Right lobe of liver (tissue), 6 donors: ENCODE measurements around the gene NAPA. TPM values are rescaled to one million over a fixed set of nuclear protein-coding genes. Genes with fewer than 3 reads are reported as not detected.
A peak's percentile ranks its signal among the peaks of the same experiment; 100 is the strongest.

Experiments
- ATAC-seq, 4 donors: fragments of 200-7000 bp; cut with Tn5 transposase; one replicate each; pipeline ENCODE4 v1.9.1; 2020; ENCODE audit warnings: mild to moderate bottlenecking in 4 of 4, moderate library complexity in 4 of 4
- DNase-seq, 3 donors: peaks; one replicate each; pipeline ENCODE4 v3.0.0-alpha.2; 2020
- H3K27ac ChIP-seq, 3 donors: fragments of 200-600 bp; one replicate each; pipeline ENCODE4 v1.8.0; 2022
- H3K27me3 ChIP-seq, 2 donors: fragments of 200-600 bp; one replicate each; pipeline ENCODE4 v1.8.0; 2022
- H3K36me3 ChIP-seq, 4 donors: fragments of 200-600 bp; sonication (generic) in 1 of 4; one replicate each; pipeline versions ENCODE4 v1.5.1 to v1.8.0; 2017 to 2022; ENCODE audit warnings: control low read depth in 1 of 4
- H3K4me1 ChIP-seq, 4 donors: fragments of 200-600 bp; sonication (generic) in 1 of 4; one replicate each; pipeline versions ENCODE4 v1.5.1 to v1.8.0; 2017 to 2022; ENCODE audit warnings: control low read depth in 1 of 4
- H3K4me3 ChIP-seq, 3 donors: fragments of 200-600 bp; one replicate each; pipeline ENCODE4 v1.8.0; 2022
- H3K9me3 ChIP-seq, 4 donors: fragments of 200-600 bp; sonication (generic) in 1 of 4; one replicate each; pipeline versions ENCODE4 v1.5.1 to v1.8.0; 2017 to 2022; ENCODE audit warnings: control low read depth in 1 of 4
- CTCF ChIP-seq, 4 donors: fragments of 200-600 bp in 3 of 4; fragments of 450-650 bp in 1 of 4; IDR thresholded peaks; one replicate each; pipeline versions ENCODE4 v1.5.1 to v1.8.0; 2016 to 2022; ENCODE audit warnings: antibody characterized with exemption in 4 of 4, mild to moderate bottlenecking in 2 of 4
- POLR2A ChIP-seq: fragments of 450-650 bp; IDR thresholded peaks from one replicate; pipeline ENCODE4 v1.6.1; 2017; ENCODE audit warnings: antibody characterized with exemption, mild to moderate bottlenecking
- WGBS: methylation state at CpG from one replicate; pipeline ENCODE4 v1.1.6; 2018; ENCODE audit warnings: low coverage, low lambda C conversion rate; ENCODE audit not compliant: insufficient coverage; ENCODE audit errors: missing lambda C conversion rate; 5-methylcytosine and 5-hydroxymethylcytosine counted together
- intact Hi-C, 2 donors: fragments of 100-400 bp; cut with DNase I; formaldehyde crosslinking; loops; one replicate each; pipeline versions ENCODE4 v1.11.2 to v1.14.1; 2022
- total RNA-seq, 6 experiments: library from RNA; depleted of rRNA in 2 of 6; stranded (reverse); fragments of >200 nt in 2 of 6; fragmentation: NEBNext Ultra II Directional in 3 of 6; extraction: Animal tissue kit (Norgen Biotek cat#: 25700) in 3 of 6; gene quantifications; one replicate each; pipeline versions ENCODE4 v1.1.0 to v1.2.4, GENCODE V29; 2016 to 2023
- donor health status: DM: no; HTN: yes; CAD: no.
- donor health status: DM: no; HTN: no; CAD: no.
- donor health status: DM: no; HTN: no; CAD: no.
- donor health status: DM: no; HTN: yes; CAD: no.
- donor health status: DM: no; HTN: yes; CAD: no.

NAPA gene
- total RNA-seq, 6 experiments from 2014 or later = 83.0 to 179 (median 96.0) TPM

DNA sequence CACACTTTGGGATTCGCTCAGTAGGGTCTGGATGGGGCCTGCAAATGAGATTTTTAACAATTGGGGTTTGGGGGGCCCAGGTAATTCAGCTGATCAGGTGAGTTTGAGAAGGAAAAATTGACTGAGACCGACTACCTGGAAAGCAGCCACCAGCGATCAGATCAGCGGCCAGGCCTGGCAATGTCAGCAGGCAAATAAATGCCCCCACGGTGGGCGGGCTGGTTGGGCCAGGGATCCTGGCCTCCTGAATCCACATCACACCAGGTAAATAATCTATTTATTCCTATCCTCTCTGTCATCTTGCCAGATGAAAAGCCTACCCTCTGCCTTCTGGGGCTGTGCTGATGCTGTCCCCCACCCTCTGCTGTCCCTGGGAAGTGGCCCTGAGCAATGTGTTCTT, 9.4 kb downstream of the NAPA start:
- ATAC-seq = no peak
- DNase-seq = peak in 1 of 3 donors; percentile 30
- WGBS = 100% methylated on average over 1 of the region's 6 CpGs
- Histone ChIP-seq H3K27ac (no peak overlapping the region), H3K36me3 (peaks cover 1 to 42% (median 15%) of the 10 kb centered on the region in 4 donors), H3K27me3 (no peaks in the 10 kb centered on the region), H3K4me1 (peaks cover 0 to 39% (median 19%) of the 10 kb centered on the region in 4 donors), H3K4me3 (no peak overlapping the region), H3K9me3 (no peaks in the 10 kb centered on the region)
- no peak for TF ChIP-seq POLR2A
- intact Hi-C loops = no loop called here

DNA sequence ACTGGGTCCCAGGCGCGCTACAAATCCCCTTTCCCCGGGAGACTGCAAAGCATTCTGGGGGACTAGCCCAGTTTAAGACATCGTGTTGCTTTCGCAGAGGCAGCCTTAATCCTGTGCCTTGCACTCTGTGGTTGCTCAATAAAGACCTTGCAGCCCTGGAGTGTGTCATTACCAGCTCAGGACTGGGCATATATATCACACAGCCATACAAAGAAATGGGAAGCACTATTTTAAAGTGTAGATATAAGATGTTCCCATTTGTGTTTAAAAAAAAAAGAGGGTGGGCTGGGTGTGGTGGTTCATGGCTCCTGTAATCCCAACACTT, 11.1 kb downstream of the NAPA start:
- Histone ChIP-seq H3K4me3 (no peak overlapping the region), H3K27ac (no peak overlapping the region), H3K4me1 (peaks cover 0 to 24% (median 10%) of the 10 kb centered on the region in 4 donors), H3K27me3 (no peaks in the 10 kb centered on the region), H3K36me3 (peaks cover 2 to 59% (median 22%) of the 10 kb centered on the region in 4 donors), H3K9me3 (no peaks in the 10 kb centered on the region)
- DNase-seq (no peak), ATAC-seq (no peak)
- TF ChIP-seq POLR2A (no peak), CTCF (IDR thresholded peaks at IDR 0.05) (no peak)
- intact Hi-C loops = no loop called here
- no CpG with 5 or more reads among the region's 5 CpGs for WGBS

DNA sequence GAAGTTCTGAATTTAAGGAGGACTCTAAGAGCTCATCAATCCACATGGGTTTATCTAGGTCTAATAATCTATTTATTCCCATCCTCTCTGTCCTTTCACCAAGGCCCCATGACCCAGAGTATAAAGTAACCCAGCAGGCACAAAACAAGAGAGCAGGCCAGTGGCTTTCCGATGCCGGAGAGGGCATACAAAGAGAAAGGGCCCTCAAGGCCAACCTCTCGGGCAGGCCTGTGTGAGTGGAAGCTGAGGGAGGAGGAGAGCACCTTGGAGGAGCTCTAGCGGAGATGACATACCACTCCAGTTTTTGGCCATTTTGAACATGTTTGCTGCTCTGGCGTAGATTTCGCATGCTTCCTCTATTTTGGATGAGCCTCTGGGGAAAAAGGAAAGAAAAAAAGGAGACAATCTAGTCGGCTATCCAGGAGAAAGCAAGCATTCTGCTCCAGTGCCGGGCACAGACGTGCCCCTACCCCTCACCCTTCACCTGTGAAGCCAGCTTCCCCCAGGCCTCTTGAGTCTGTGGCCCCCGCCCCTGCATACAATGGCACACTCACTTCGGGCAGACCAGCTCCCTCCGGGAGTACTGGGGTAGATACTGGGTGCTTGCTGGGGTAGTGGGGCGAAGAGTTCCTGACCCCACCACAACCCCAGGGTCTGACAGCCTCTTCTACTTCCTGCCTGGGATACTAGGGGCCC, 11.6 kb downstream of the NAPA start:
- DNase-seq = peak in 1 of 3 donors; percentile 27
- peaks cover 2 to 64% (median 22%) of the 10 kb centered on the region in 4 donors for H3K36me3 ChIP-seq
- ATAC-seq = no peak
- intact Hi-C loops = no loop called here
- WGBS = 87% methylated on average over 3 of the region's 13 CpGs
- TF ChIP-seq POLR2A (no peak), CTCF (IDR thresholded peaks at IDR 0.05) (no peak)
- H3K4me1 ChIP-seq = peaks cover 0 to 21% (median 8%) of the 10 kb centered on the region in 4 donors
- H3K4me3 ChIP-seq = no peak overlapping the region
- H3K27me3 ChIP-seq = no peaks in the 10 kb centered on the region
- H3K27ac ChIP-seq = no peak overlapping the region
- no peaks in the 10 kb centered on the region for H3K9me3 ChIP-seq

GRCh38 chr19:47499863-47500830, 14.7 kb downstream of the NAPA start:
- WGBS = 90% methylated on average over 13 of the region's 32 CpGs
- no peak for ATAC-seq
- H3K27ac ChIP-seq = no peak overlapping the region

More at GRCh38 chr19:47499863-47500830, 14.7 kb downstream of the NAPA start:
- Histone ChIP-seq H3K4me3 (no peak overlapping the region), H3K27me3 (no peaks in the 10 kb centered on the region), H3K4me1 (no peaks in the 10 kb centered on the region), H3K9me3 (no peaks in the 10 kb centered on the region), H3K36me3 (peaks cover 2 to 83% (median 25%) of the 10 kb centered on the region in 4 donors)
- intact Hi-C loops = no loop called here
- TF ChIP-seq POLR2A (no peak), CTCF (IDR thresholded peaks at IDR 0.05) (no peak)
- no peak for DNase-seq
